Naive B cell (primary cell): ENCODE data around the gene TMEM201. TPM values are rescaled to one million over a fixed set of nuclear protein-coding genes. Genes with fewer than 3 reads are reported as not detected.

Experiments used
- ATAC-seq, 2 donors: fragments of 150-1000 bp; cut with Tn5 transposase; 2 replicates each; pipeline ENCODE4 v1.10.0; 2021; ENCODE audit warnings: low read depth in 2 of 2, mild to moderate bottlenecking in 2 of 2, moderate library complexity in 2 of 2
- DNase-seq: peaks from one replicate; pipeline ENCODE4 v3.0.0; 2022
- H3K27ac Mint-ChIP-seq, 6 donors: one replicate each; pipeline ENCODE4 v1.8.0; 2020 to 2022; ENCODE audit warnings: mild to moderate bottlenecking in 6 of 6, mixed read lengths in 6 of 6, moderate library complexity in 5 of 6, inconsistent platforms in 2 of 6
- H3K27me3 Mint-ChIP-seq, 3 donors: one replicate each; pipeline ENCODE4 v1.8.0; 2021 to 2022; ENCODE audit warnings: mixed read lengths in 3 of 3, mild to moderate bottlenecking in 1 of 3
- H3K36me3 Mint-ChIP-seq, 2 donors: one replicate each; pipeline ENCODE4 v1.8.0; 2020 to 2022; ENCODE audit warnings: mixed read lengths in 2 of 2, inconsistent platforms in 1 of 2, mild to moderate bottlenecking in 1 of 2
- H3K4me1 Mint-ChIP-seq, 3 donors: one replicate each; pipeline ENCODE4 v1.8.0; 2020 to 2022; ENCODE audit warnings: mixed read lengths in 3 of 3, inconsistent platforms in 1 of 3, mild to moderate bottlenecking in 1 of 3, moderate library complexity in 1 of 3
- H3K4me3 Mint-ChIP-seq, 8 donors: one replicate each; pipeline ENCODE4 v1.8.0; 2020 to 2022; ENCODE audit warnings: mild to moderate bottlenecking in 8 of 8, mixed read lengths in 8 of 8, moderate library complexity in 8 of 8, inconsistent platforms in 2 of 8
- H3K9me3 Mint-ChIP-seq, 7 donors: one replicate each; pipeline ENCODE4 v1.8.0; 2020 to 2022; ENCODE audit warnings: mixed read lengths in 7 of 7, mild to moderate bottlenecking in 5 of 7, inconsistent platforms in 2 of 7, moderate library complexity in 1 of 7
- polyA plus RNA-seq, 6 donors: library from polyadenylated mRNA; unstranded; fragments of 300-500 nt; fragmentation: Illumina TruSeq; gene quantifications; one replicate each; pipeline ENCODE4 v1.2.3, GENCODE V29; 2021; ENCODE audit warnings: low read depth in 6 of 6

Gene TMEM201
- polyA plus RNA-seq, 6 donors from 2014 or later, result 0.89 to 3.5 (median 1.2) TPM

DNA sequence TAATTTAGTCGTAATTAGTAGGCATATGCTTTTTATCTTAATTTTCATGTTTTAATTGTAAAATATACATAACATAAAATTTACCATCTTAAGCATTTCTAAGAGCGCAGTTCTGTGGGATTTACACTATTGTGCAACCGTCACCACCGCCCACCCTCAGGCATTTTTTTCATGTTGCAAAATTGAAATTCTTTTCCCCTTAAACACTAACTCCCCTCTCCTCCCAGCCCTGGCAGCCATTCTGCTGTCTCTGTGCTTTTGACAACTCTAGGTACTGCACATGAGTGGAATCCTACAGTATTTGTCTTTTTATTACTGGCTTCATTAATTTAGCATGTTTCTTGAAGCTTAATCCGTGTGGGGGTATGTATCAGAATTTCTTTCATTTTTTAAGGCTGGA lies 70.6 kb downstream of the TMEM201 start:
- DNase-seq (no peak), ATAC-seq (no peak)
- Mint-ChIP-seq H3K4me1 (peaks cover 49 to 90% (median 70%) of the 10 kb centered on the region in 3 donors), H3K27ac (peak overlapping the region in 3 of 6 donors; percentile 55 to 92 (median 85)), H3K36me3 (peaks cover 0 to 8% of the 10 kb centered on the region in 2 donors), H3K27me3 (no peaks in the 10 kb centered on the region), H3K4me3 (peak overlapping the region in 1 of 8 donors; percentile 50), H3K9me3 (no peaks in the 10 kb centered on the region)

DNA sequence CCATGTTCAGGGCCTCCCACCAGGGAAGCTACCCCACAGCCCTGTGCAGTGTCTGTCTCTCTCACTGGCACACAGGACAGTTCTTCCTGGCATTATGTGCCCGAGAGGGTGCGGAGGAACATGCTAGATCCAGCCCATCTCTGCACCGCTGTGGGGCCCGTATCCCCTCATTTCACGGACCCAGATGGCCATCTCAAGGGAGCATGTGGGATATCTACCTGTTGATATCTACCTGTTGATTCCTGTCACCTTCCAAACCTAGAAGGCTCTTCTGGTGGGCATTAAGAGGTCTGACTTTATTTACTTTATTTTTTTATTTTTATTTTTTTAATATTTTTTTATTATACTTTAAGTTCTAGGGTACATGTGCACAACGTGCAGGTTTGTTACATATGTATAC lies 74.5 kb downstream of the TMEM201 start:
- Mint-ChIP-seq H3K4me1 (peaks cover 30 to 79% (median 54%) of the 10 kb centered on the region in 3 donors), H3K4me3 (peak overlapping the region in 2 of 8 donors; percentile 47 to 56), H3K27ac (peak overlapping the region in 4 of 6 donors; percentile 71 to 84 (median 76))

More for the DNA sequence above, 74.5 kb downstream of the TMEM201 start:
- ATAC-seq (no peak), DNase-seq (no peak)
- Mint-ChIP-seq H3K9me3 (no peaks in the 10 kb centered on the region), H3K27me3 (no peaks in the 10 kb centered on the region), H3K36me3 (peaks cover 0 to 12% of the 10 kb centered on the region in 2 donors)

Other genes starting within 250 kb of the TMEM201 start
- gene SLC25A33, start 49.4 kb upstream of the TMEM201 start, polyA plus RNA-seq, result 1 to 10 TPM; 6.3 to 8.7 (median 8.1) TPM
- gene PIK3CD, start 62.8 kb downstream of the TMEM201 start, polyA plus RNA-seq, result 100 to 1,000 TPM in 1 of 6 donors, 10 to 100 TPM in 5; 29.6 to 105 (median 58.0) TPM
- gene CLSTN1, start 235.1 kb downstream of the TMEM201 start, polyA plus RNA-seq, result 10 to 100 TPM; 11.1 to 31.9 (median 15.0) TPM